SK-N-SH treated with all-trans-retinoic acid at 6 μM for 48 hours (cell line): Measurements from ENCODE around the gene GNG5.

Experiments used
- ATAC-seq: fragments of 200-7000 bp; cut with Tn5 transposase; 3 replicates; pipeline ENCODE4 v1.9.1; 2020; ENCODE audit warnings: mild to moderate bottlenecking, moderate library complexity
- CREB5 ChIP-seq: fragments of 250-450 bp; sonication (Bioruptor Pico); IDR thresholded peaks from 2 replicates; pipeline ENCODE4 v1.5.1; 2020; ENCODE audit warnings: low read depth, mild to moderate bottlenecking, moderate library complexity
- CSDC2 ChIP-seq: fragments of 250-450 bp; sonication (Bioruptor Pico); IDR thresholded peaks from 2 replicates; pipeline ENCODE4 v1.5.0; 2020; ENCODE audit warnings: mild to moderate bottlenecking, moderate library complexity
- CSRNP3 ChIP-seq: fragments of 250-450 bp; sonication (Bioruptor Pico); IDR thresholded peaks from 2 replicates; pipeline ENCODE4 v1.5.1; 2021; ENCODE audit warnings: mild to moderate bottlenecking, moderate library complexity
- ISL1 ChIP-seq: fragments of 250-450 bp; sonication (Bioruptor Pico); IDR thresholded peaks from 2 replicates; pipeline ENCODE4 v2.1.2; 2022; ENCODE audit warnings: mild to moderate bottlenecking, moderate library complexity
- OSR1 ChIP-seq: fragments of 250-450 bp; sonication (Bioruptor Pico); IDR thresholded peaks from 2 replicates; pipeline ENCODE4 v1.8.0; 2022; ENCODE audit warnings: moderate library complexity, mild to moderate bottlenecking, inconsistent platforms
- PATZ1 ChIP-seq: fragments of 250-450 bp; sonication (Bioruptor Pico); IDR thresholded peaks from 2 replicates; pipeline ENCODE4 v1.8.0; 2020; ENCODE audit warnings: mild to moderate bottlenecking, moderate library complexity, borderline replicate concordance
- POU6F1 ChIP-seq: fragments of 250-450 bp; sonication (Bioruptor Pico); IDR thresholded peaks from 2 replicates; pipeline ENCODE4 v1.8.0; 2021; ENCODE audit warnings: low read depth, mild to moderate bottlenecking, moderate library complexity, borderline replicate concordance
- RARB ChIP-seq: fragments of 250-450 bp; sonication (Bioruptor Pico); IDR thresholded peaks from 2 replicates; pipeline ENCODE4 v1.8.0; 2021; ENCODE audit warnings: mild to moderate bottlenecking, moderate library complexity
- TCF4 ChIP-seq: fragments of 250-450 bp; sonication (Bioruptor Pico); IDR thresholded peaks from 2 replicates; pipeline ENCODE4 v1.8.0; 2021; ENCODE audit warnings: mild to moderate bottlenecking, moderate library complexity, borderline replicate concordance
- TOX ChIP-seq: fragments of 250-450 bp; sonication (Bioruptor Pico); IDR thresholded peaks from 2 replicates; pipeline ENCODE4 v1.8.0; 2021; ENCODE audit warnings: mild to moderate bottlenecking, moderate library complexity, borderline replicate concordance
- TSHZ2 ChIP-seq: fragments of 250-450 bp; sonication (Bioruptor Pico); IDR thresholded peaks from 2 replicates; pipeline ENCODE4 v1.5.0; 2020; ENCODE audit warnings: mild to moderate bottlenecking, moderate library complexity
- ZC3H10 ChIP-seq: fragments of 250-450 bp; sonication (Bioruptor Pico); IDR thresholded peaks from 2 replicates; pipeline ENCODE4 v1.5.1; 2021; ENCODE audit warnings: mild to moderate bottlenecking, moderate library complexity
- ZFP3 ChIP-seq: fragments of 250-450 bp; sonication (Bioruptor Pico); IDR thresholded peaks from 2 replicates; pipeline ENCODE4 v1.5.0; 2020; ENCODE audit warnings: mild to moderate bottlenecking, moderate library complexity
- ZFP30 ChIP-seq: fragments of 450-650 bp; formaldehyde crosslinking; IDR thresholded peaks from 2 replicates; pipeline ENCODE4 v1.5.0; 2022; ENCODE audit warnings: mild to moderate bottlenecking, moderate library complexity
- ZNF565 ChIP-seq: fragments of 450-650 bp; formaldehyde crosslinking; conservative IDR thresholded peaks from 2 replicates; pipeline ENCODE4 v1.5.0; 2020; ENCODE audit warnings: low read depth, mild to moderate bottlenecking, moderate library complexity
- ZNF70 ChIP-seq: fragments of 450-650 bp; formaldehyde crosslinking; IDR thresholded peaks from 2 replicates; pipeline ENCODE4 v1.5.0; 2020; ENCODE audit warnings: mild to moderate bottlenecking, moderate library complexity
- ZNF8 ChIP-seq: fragments of 450-650 bp; formaldehyde crosslinking; IDR thresholded peaks from 2 replicates; pipeline ENCODE4 v1.5.0; 2020; ENCODE audit warnings: mild to moderate bottlenecking, moderate library complexity

The GNG5 gene

GRCh38 chr1:84481317-84481716 lies 25.1 kb downstream of the GNG5 start:
- ATAC-seq = no peak
- TF ChIP-seq ZNF565 (CRISPR knock-in tag) (no peak), CREB5 (CRISPR knock-in tag) (no peak), PATZ1 (CRISPR knock-in tag) (no peak), ZFP3 (CRISPR knock-in tag) (no peak), TCF4 (CRISPR knock-in tag) (no peak), ZC3H10 (CRISPR knock-in tag) (no peak), ZNF70 (CRISPR knock-in tag) (no peak)

- TF ChIP-seq OSR1 (CRISPR knock-in tag) (no peak), RARB (no peak)
Observed at GRCh38 chr1:84480650-84481049, 25.7 kb downstream of the GNG5 start.

GRCh38 chr1:84479998-84480397 lies 26.4 kb downstream of the GNG5 start:
- TF ChIP-seq CSRNP3 (CRISPR knock-in tag) (no peak), POU6F1 (CRISPR knock-in tag) (no peak), TCF4 (CRISPR knock-in tag) (no peak), TOX (CRISPR knock-in tag) (no peak), TSHZ2 (CRISPR knock-in tag) (no peak), ZC3H10 (CRISPR knock-in tag) (no peak), OSR1 (CRISPR knock-in tag) (no peak), ZFP30 (CRISPR knock-in tag) (no peak)
- peak; percentile 42 for ATAC-seq

More at GRCh38 chr1:84480650-84481049, 25.7 kb downstream of the GNG5 start:
- ATAC-seq = no peak

- peak; percentile 99 for ATAC-seq
- TF ChIP-seq ZNF8 = no peak
- no peak for TF ChIP-seq CSRNP3 (CRISPR knock-in tag)
- TF ChIP-seq ZFP3 (CRISPR knock-in tag) = peak; percentile 82
- TF ChIP-seq TSHZ2 (CRISPR knock-in tag) = 0 out of 2 replicates have a peak, but pooled peaks have one; percentile 61
- 0 out of 2 replicates have a peak, but pooled peaks have one; percentile 44 for TF ChIP-seq POU6F1 (CRISPR knock-in tag)
- 0 out of 2 replicates have a peak, but pooled peaks have one; percentile 30 for TF ChIP-seq CSDC2 (CRISPR knock-in tag)
- TF ChIP-seq ISL1 = peak; percentile 52; the same call in 1 of the 2 replicates
Observed at GRCh38 chr1:84478876-84479868, 27.2 kb downstream of the GNG5 start, which contains the start of gene RPF1. RPF1 (plus strand) TSS chr1:84479266; CDS start chr1:84479282, 16 bp downstream.
